Epithelial cell of proximal tubule (primary cell): Measurements from ENCODE around the gene HPS1. TPM values are rescaled to one million over a fixed set of nuclear protein-coding genes. Genes with fewer than 3 reads are reported as not detected.

Source experiments
- DNase-seq: peaks from one replicate; pipeline ENCODE4 v3.0.0-alpha.2; 2011; ENCODE audit warnings: low read depth
- H3K4me3 ChIP-seq: 2 replicates; pipeline ENCODE4 v1.5.1; 2011; ENCODE audit warnings: low read depth, mild to moderate bottlenecking, low read length
- CTCF ChIP-seq: conservative IDR thresholded peaks from 2 replicates; pipeline ENCODE4 v1.5.1; 2012; ENCODE audit warnings: low read depth, mild to moderate bottlenecking, low read length
- total RNA-seq: library from RNA; depleted of rRNA; stranded (reverse); fragments of >200 nt; gene quantifications from 2 replicates; pipeline ENCODE4 v1.2.3, GENCODE V29; 2015

Gene HPS1
- total RNA-seq, 1 donor from 2014 or later = 29.2 TPM

GRCh38 chr10:98424295-98425254, 22.2 kb downstream of the HPS1 start:
- no peak overlapping the region for H3K4me3 ChIP-seq
- TF ChIP-seq CTCF = no peak
- DNase-seq = no peak

GRCh38 chr10:98423691-98424120, 23.0 kb downstream of the HPS1 start:
- no peak for DNase-seq
- H3K4me3 ChIP-seq = no peak overlapping the region
- no peak for TF ChIP-seq CTCF

DNA sequence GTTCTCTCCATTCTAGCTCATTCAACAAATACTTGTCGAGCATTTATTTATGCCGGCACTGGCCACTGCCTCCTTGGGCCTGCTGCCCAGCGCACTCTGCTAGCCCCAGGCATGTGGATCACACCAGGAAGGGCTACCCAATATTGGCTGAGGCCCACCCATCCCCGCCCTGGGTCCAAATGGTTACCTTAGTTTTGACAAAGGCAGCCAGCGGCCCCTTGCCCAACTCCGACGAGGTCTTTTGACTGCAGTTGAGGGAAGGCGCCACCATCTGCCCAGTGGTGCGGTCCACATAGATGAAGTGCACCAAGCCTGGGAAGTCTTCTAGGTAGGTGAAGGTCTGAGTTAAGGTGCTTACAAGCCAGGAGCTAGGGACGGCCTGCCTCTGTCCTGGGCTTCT, 24.6 kb downstream of the HPS1 start:
- H3K4me3 ChIP-seq = no peak overlapping the region

GRCh38 chr10:98420786-98421185, 25.9 kb downstream of the HPS1 start:
- no peak for DNase-seq
- TF ChIP-seq CTCF = no peak
- no peak overlapping the region for H3K4me3 ChIP-seq

More for the DNA sequence above, 24.6 kb downstream of the HPS1 start:
- TF ChIP-seq CTCF = no peak
- no peak for DNase-seq

GRCh38 chr10:98419469-98420261, 27.1 kb downstream of the HPS1 start:
- H3K4me3 ChIP-seq = no peak overlapping the region
- TF ChIP-seq CTCF = no peak
- DNase-seq = no peak

- H3K4me3 ChIP-seq = no peak overlapping the region
- DNase-seq = no peak
- no peak for TF ChIP-seq CTCF
Measured at GRCh38 chr10:98418665-98419468, 27.9 kb downstream of the HPS1 start.
